Embryonic facial prominence (tissue), 1 donor: ENCODE measurements around the gene GNAI2.
"Not testable (repeated sequence)": the region's sequence is repeated elsewhere in the genome, so short reads cannot be mapped to it uniquely, and the experiment has no call there.

ENCODE experiments used
- DNase-seq: peaks from one replicate; pipeline ENCODE4 v3.0.0-alpha.2; 2016; ENCODE audit errors: extremely low spot score

Gene GNAI2

DNA sequence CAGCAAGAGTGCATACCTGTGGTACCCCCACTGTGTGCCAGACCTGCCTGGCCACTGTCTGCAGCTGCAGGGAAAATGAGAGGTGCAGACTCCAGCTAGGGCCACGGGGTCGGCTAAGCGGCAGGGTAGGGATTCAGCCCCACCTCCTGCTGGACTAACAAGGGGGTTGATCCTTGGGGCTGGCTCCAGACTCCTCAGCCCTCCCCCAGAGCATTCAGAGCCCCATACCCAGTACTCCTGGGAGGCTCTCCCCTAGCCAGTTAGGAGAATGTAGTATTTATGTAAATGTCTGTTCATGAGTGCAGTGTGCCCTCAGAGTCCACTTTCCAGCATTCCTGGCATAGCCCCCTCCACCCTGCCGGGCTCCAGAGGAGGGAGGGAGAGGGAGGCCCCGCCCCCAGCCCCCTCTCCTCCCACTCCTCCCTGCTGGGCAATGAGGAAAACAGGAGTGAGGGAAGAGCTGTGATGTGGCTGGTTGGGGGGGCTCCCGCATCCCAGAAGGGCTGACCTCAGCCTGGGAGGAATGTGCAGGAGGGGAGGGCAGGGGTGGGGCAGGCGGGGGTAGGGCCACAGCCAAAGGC lies 28.5 kb downstream of the GNAI2 start:
- peak; percentile 87 for DNase-seq

GRCh38 chr3:50264964-50265485 lies 29.0 kb downstream of the GNAI2 start:
- no peak for DNase-seq

- no peak for DNase-seq
Observed at GRCh38 chr3:50265571-50265970, 29.6 kb downstream of the GNAI2 start.

- no peak for DNase-seq
Observed at GRCh38 chr3:50266017-50266416, 30.0 kb downstream of the GNAI2 start.

- no peak for DNase-seq
Observed at GRCh38 chr3:50266836-50267235, 30.8 kb downstream of the GNAI2 start.

GRCh38 chr3:50267280-50267913 lies 31.4 kb downstream of the GNAI2 start:
- no peak for DNase-seq

GRCh38 chr3:50268276-50268675 lies 32.3 kb downstream of the GNAI2 start:
- no peak for DNase-seq

DNA sequence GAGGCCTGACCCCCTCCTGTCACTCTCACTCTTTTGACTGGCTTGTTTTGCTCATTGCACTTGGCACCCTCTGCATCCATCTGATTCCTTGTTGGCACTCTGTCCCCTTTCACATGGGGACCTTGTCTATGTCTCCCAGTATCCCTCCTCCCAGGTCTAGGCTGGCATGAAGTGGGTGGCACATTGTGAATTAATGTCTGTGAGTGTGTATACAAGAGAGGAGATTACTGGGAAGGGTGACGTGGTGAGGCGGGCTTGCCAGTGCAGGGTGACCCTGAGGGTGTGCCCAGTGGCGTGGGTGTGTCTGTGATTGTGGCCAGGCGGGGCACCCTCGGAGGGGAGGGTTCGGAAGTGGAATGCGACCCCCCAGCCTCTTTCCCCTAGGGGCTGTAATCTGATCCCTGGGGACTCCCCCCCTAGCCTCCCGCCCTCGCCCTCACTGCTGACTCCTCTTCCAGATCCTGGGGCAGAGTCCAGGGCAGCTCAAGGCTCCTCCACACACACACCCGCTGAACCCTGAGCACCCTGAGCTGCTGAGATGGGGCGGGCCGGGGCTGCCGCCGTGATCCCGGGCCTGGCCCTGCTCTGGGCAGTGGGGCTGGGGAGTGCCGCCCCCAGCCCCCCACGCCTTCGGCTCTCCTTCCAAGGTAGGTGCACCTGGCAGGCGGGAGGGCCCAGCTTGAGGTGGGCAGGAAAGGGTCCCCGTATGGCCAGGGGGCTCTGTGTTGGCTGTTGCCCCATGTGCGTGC lies 32.9 kb downstream of the GNAI2 start, which contains the start of gene SEMA3B:
TSS of gene SEMA3B (plus strand) at position 445 of the 749 bp plus-strand sequence. CDS start at position 539, 94 bp downstream.
- DNase-seq = no peak

DNA sequence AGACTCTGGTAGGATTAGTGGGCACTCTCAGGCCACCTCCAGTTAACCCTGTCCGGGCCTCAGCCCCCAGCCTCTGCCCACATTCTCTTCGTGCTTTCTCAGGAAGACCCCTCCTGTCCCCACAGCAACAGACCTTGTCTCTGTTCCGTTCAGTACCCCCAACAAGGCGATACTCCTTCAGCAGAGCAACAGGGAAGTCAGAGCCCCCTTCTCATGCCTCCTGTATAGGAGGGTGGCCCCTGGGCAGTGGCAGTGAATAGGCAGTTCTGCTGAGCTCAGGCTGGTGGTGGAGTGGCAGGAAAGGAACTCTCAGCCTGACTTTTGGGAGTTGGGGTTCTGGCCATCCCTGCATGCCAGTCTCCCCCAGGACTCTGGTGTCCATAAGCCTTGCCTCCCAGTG lies 33.5 kb downstream of the GNAI2 start:
- DNase-seq = no peak

- no peak for DNase-seq
Observed at GRCh38 chr3:50269977-50270413, 34.0 kb downstream of the GNAI2 start.

DNA sequence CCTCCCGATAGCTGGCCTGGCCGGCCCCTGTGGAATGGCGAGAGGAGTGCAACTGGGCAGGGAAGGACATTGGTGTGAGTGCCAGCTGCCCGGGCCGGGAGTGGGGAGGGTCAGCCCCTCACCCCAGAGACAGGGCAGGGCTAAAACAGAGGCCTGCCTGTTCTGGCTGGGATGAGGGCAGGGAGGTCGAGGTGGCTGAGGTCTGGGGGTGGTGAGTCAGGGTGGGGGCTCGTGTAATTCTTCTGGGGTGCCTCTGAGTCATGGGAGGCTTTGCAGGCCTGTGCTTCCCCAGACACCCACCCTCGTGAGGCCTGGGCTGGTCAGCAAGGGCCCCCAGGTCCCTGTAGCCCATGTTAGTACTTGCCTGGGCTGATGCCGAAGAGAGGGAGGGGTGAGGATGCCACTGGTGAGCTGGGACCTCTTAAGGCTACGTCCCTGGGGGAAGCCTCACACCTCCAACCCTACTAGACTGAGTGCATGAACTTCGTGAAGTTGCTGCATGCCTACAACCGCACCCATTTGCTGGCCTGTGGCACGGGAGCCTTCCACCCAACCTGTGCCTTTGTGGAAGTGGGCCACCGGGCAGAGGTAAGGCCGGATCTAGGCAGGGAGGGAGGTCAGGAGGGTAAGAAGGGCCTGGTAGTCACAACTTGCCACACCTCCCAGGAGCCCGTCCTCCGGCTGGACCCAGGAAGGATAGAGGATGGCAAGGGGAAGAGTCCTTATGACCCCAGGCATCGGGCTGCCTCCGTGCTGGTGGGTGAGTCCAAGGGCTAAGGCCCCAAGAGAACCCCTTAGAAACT lies 34.6 kb downstream of the GNAI2 start:
- no peak for DNase-seq

GRCh38 chr3:50271314-50271936 lies 35.4 kb downstream of the GNAI2 start:
- no peak for DNase-seq

- not testable (repeated sequence) for DNase-seq
Observed at GRCh38 chr3:50272538-50272910, 36.5 kb downstream of the GNAI2 start.

DNA sequence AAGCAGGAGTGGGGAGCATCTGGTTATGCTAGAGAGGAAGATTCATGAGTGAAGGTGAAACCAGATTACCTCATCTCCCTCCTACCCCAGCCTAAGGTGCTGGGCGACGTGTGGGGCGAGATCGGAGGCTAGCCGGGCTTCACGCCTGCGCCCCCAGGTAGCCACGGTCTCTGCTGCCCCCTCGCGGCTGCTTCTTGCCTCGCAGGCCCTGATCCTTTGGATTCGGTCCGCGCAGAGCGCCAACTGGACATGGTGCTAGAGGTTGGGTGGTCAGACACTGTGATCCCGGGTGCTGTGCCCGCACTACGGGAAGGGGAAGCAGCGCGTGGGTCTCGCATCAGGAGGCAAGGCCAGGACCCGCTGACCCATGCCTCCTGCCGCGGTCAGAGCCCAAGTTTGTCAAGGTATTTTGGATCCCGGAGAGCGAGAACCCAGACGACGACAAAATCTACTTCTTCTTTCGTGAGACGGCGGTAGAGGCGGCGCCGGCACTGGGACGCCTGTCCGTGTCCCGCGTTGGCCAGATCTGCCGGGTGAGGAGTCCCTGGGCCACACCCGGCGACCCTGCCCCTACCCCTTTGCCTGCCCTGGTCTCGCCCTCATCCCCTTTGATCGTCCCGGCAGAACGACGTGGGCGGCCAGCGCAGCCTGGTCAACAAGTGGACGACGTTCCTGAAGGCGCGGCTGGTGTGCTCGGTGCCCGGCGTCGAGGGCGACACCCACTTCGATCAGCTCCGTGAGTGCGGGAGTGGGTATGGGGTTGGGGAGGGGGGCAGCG lies 37.1 kb downstream of the GNAI2 start:
- DNase-seq = no peak

GRCh38 chr3:50273689-50274065 lies 37.7 kb downstream of the GNAI2 start:
- DNase-seq = no peak

- DNase-seq = no peak
Observed at GRCh38 chr3:50274371-50275104, 38.5 kb downstream of the GNAI2 start.

GRCh38 chr3:50275141-50275995 lies 39.4 kb downstream of the GNAI2 start:
- no peak for DNase-seq

DNA sequence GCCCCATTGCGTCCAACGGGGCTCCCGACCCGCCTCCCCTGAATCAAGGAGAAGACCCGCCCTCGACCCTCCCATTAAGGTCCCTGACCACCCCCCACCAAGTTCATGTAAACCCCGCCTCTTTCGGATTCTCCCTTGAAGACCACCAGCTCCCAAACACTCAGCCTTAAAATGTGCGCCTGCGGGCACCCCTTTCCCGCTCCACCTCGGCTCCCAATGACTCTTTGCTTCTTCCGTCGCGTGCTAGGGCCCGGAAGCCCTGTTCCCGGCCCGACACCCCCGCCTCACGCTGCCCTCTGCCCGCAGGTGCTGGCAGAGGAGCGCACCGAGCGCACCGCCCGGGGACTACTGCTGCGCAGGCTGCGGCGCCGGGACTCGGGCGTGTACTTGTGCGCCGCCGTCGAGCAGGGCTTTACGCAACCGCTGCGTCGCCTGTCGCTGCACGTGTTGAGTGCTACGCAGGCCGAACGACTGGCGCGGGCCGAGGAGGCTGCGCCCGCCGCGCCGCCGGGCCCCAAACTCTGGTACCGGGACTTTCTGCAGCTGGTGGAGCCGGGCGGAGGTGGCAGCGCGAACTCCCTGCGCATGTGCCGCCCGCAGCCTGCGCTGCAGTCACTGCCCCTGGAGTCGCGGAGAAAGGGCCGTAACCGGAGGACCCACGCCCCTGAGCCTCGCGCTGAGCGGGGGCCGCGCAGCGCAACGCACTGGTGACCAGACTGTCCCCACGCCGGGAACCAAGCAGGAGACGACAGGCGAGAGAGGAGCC lies 40.2 kb downstream of the GNAI2 start:
- DNase-seq = no peak
